Left lobe of liver (tissue), 2 donors: ENCODE data around the gene PGK1. TPM values are rescaled to one million over a fixed set of nuclear protein-coding genes. Genes with fewer than 3 reads are reported as not detected.

ENCODE experiments used
- ATAC-seq: fragments of 200-7000 bp; cut with Tn5 transposase; one replicate; pipeline ENCODE4 v1.9.1; 2020; ENCODE audit warnings: mild to moderate bottlenecking, moderate library complexity
- DNase-seq: peaks from one replicate; pipeline ENCODE4 v3.0.0-alpha.2; 2020; ENCODE audit warnings: low spot score
- total RNA-seq: library from RNA; stranded (reverse); gene quantifications from one replicate; pipeline ENCODE4 v1.2.1, GENCODE V29; 2021
- donor health status: DM: no; HTN: no; CAD: no; lungs with moderate emphysema.
- donor health status: DM: no; HTN: yes; CAD: no.

Gene PGK1
- total RNA-seq, 1 donor from 2014 or later = 158 TPM

DNA sequence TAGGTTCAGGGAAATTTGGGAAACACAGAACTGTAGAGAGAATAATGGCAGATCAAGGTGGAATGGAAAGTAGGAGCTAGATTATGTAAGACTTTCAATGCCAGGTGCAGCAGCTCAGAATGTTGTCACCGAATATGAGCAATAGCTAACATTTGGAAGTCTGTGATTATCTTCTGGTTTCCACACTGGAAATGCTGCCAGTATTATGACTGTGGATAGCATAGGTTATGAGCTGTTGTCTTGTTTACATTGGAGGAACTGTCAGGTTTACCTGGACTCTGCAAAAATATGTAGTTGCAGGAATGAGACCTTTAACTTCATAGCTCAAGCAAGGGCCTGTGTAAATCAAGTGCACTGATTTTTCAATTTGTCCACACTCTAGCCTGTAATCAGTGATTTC is 61.4 kb downstream of the PGK1 start:
- DNase-seq (no peak), ATAC-seq (no peak)

GRCh38 chrX:78168065-78168464 is 64.0 kb downstream of the PGK1 start:
- ATAC-seq (no peak), DNase-seq (no peak)

Other genes starting within 250 kb of the PGK1 start
- gene MAGT1, start 208.8 kb upstream of the PGK1 start, total RNA-seq = 75.0 TPM
- gene COX7B, start 204.8 kb upstream of the PGK1 start, total RNA-seq = 146 TPM
- gene ATP7A, start 193.6 kb upstream of the PGK1 start, total RNA-seq = 2.3 TPM
- gene PGAM4, start 134.6 kb upstream of the PGK1 start, total RNA-seq = not detected
- gene TAF9B, start 35.4 kb downstream of the PGK1 start, total RNA-seq = 3.0 TPM
- gene CYSLTR1, start 223.4 kb downstream of the PGK1 start, total RNA-seq = 0.25 TPM